ENCODE results near the gene MRPL33.

DNA sequence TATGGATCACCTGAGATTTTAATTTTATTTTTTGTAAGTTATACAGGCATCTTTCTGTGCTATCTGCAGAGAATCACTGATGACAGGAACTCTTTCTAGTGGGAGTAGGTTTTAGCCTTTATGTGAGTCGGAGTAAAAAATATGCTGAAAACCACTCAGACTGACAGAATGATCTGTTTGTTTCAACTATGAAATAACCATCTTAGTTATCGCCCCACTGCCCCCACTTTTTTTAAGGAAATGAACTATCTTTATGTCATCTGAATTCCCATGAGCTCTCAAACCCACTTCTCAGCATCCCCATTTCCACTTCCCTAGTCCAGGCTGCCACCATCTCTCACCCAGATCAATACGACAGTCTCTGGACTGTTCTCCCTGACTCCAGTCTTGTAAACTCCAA lies 38.9 kb downstream of the MRPL33 start:
- TF ChIP-seq, protein P1, sequence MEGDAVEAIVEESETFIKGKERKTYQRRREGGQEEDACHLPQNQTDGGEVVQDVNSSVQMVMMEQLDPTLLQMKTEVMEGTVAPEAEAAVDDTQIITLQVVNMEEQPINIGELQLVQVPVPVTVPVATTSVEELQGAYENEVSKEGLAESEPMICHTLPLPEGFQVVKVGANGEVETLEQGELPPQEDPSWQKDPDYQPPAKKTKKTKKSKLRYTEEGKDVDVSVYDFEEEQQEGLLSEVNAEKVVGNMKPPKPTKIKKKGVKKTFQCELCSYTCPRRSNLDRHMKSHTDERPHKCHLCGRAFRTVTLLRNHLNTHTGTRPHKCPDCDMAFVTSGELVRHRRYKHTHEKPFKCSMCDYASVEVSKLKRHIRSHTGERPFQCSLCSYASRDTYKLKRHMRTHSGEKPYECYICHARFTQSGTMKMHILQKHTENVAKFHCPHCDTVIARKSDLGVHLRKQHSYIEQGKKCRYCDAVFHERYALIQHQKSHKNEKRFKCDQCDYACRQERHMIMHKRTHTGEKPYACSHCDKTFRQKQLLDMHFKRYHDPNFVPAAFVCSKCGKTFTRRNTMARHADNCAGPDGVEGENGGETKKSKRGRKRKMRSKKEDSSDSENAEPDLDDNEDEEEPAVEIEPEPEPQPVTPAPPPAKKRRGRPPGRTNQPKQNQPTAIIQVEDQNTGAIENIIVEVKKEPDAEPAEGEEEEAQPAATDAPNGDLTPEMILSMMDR (IDR thresholded peaks at IDR 0.05; ENCODE audit: poor library complexity, severe bottlenecking) = no peak
- TF ChIP-seq, protein P2, sequence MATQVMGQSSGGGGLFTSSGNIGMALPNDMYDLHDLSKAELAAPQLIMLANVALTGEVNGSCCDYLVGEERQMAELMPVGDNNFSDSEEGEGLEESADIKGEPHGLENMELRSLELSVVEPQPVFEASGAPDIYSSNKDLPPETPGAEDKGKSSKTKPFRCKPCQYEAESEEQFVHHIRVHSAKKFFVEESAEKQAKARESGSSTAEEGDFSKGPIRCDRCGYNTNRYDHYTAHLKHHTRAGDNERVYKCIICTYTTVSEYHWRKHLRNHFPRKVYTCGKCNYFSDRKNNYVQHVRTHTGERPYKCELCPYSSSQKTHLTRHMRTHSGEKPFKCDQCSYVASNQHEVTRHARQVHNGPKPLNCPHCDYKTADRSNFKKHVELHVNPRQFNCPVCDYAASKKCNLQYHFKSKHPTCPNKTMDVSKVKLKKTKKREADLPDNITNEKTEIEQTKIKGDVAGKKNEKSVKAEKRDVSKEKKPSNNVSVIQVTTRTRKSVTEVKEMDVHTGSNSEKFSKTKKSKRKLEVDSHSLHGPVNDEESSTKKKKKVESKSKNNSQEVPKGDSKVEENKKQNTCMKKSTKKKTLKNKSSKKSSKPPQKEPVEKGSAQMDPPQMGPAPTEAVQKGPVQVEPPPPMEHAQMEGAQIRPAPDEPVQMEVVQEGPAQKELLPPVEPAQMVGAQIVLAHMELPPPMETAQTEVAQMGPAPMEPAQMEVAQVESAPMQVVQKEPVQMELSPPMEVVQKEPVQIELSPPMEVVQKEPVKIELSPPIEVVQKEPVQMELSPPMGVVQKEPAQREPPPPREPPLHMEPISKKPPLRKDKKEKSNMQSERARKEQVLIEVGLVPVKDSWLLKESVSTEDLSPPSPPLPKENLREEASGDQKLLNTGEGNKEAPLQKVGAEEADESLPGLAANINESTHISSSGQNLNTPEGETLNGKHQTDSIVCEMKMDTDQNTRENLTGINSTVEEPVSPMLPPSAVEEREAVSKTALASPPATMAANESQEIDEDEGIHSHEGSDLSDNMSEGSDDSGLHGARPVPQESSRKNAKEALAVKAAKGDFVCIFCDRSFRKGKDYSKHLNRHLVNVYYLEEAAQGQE (IDR thresholded peaks at IDR 0.05; ENCODE audit: borderline replicate concordance) = no peak
- no peak for TF ChIP-seq TAF1 (IDR thresholded peaks at IDR 0.05; ENCODE audit: low read depth)
- TF ChIP-seq RAD21 (conservative IDR thresholded peaks at IDR 0.05) = no peak
- TF ChIP-seq EZH2 (IDR thresholded peaks at IDR 0.05; ENCODE audit: borderline replicate concordance, insufficient read depth, low read length, poor library complexity, severe bottlenecking) = no peak

Measured in neural cell (in vitro differentiated cells).